EH (cell line): Measurements from ENCODE around the gene RNF141.

Source experiments
- DNase-seq: peaks from one replicate; pipeline ENCODE4 v3.0.0-alpha.2; 2015; ENCODE audit warnings: low read depth

RNF141 gene

GRCh38 chr11:10481560-10482349, 59.2 kb downstream of the RNF141 start:
- no peak for DNase-seq

GRCh38 chr11:10480760-10481159, 60.2 kb downstream of the RNF141 start:
- DNase-seq = no peak

GRCh38 chr11:10480026-10480425, 61.0 kb downstream of the RNF141 start:
- DNase-seq = no peak

GRCh38 chr11:10478574-10479550, 62.1 kb downstream of the RNF141 start:
- no peak for DNase-seq

- DNase-seq = no peak
Observed at GRCh38 chr11:10478066-10478465, 62.9 kb downstream of the RNF141 start.

GRCh38 chr11:10477690-10478046, 63.3 kb downstream of the RNF141 start:
- DNase-seq = no peak

GRCh38 chr11:10476927-10477689, 63.9 kb downstream of the RNF141 start:
- DNase-seq = no peak

GRCh38 chr11:10476342-10476741, 64.6 kb downstream of the RNF141 start:
- no peak for DNase-seq

GRCh38 chr11:10474551-10474950, 66.4 kb downstream of the RNF141 start:
- no peak for DNase-seq

GRCh38 chr11:10473371-10473770, 67.6 kb downstream of the RNF141 start:
- DNase-seq = no peak

- no peak for DNase-seq
Observed at GRCh38 chr11:10462746-10463300, 78.2 kb downstream of the RNF141 start.
